Liver (tissue), 9 donors: ENCODE results near the gene STAT5B. TPM values are rescaled to one million over a fixed set of nuclear protein-coding genes. Genes with fewer than 3 reads are reported as not detected.

Source experiments
- DNase-seq: peaks from one replicate; pipeline ENCODE4 v3.0.0-alpha.2; 2017; ENCODE audit warnings: low spot score
- H3K27ac ChIP-seq, 2 donors: one replicate each; pipeline ENCODE4 v1.7.0; 2013; ENCODE audit warnings: inconsistent platforms in 2 of 2, low read length in 2 of 2, control low read depth in 1 of 2, low read depth in 1 of 2, mild to moderate bottlenecking in 1 of 2
- H3K27me3 ChIP-seq, 4 donors: one replicate each; pipeline versions ENCODE4 v1.6.1 to v1.7.0; 2013; ENCODE audit warnings: low read length in 3 of 4, inconsistent platforms in 1 of 4, mild to moderate bottlenecking in 1 of 4, moderate library complexity in 1 of 4; ENCODE audit not compliant: control insufficient read depth in 4 of 4, insufficient read depth in 4 of 4
- H3K36me3 ChIP-seq, 4 donors: one replicate each; pipeline versions ENCODE4 v1.6.1 to v1.7.0; 2013; ENCODE audit warnings: low read length in 3 of 4, mild to moderate bottlenecking in 3 of 4, low read depth in 1 of 4, moderate library complexity in 1 of 4; ENCODE audit not compliant: control insufficient read depth in 4 of 4, insufficient read depth in 3 of 4
- H3K4me1 ChIP-seq, 4 donors: one replicate each; pipeline versions ENCODE4 v1.6.1 to v1.7.0; 2013; ENCODE audit warnings: low read length in 3 of 4, mild to moderate bottlenecking in 3 of 4, moderate library complexity in 1 of 4; ENCODE audit not compliant: control insufficient read depth in 4 of 4, insufficient read depth in 4 of 4
- H3K4me3 ChIP-seq, 3 donors: one replicate each; pipeline versions ENCODE4 v1.6.1 to v1.7.0; 2013; ENCODE audit warnings: low read length in 3 of 3, control low read depth in 1 of 3, low read depth in 1 of 3, mild to moderate bottlenecking in 1 of 3
- H3K9ac ChIP-seq, 2 donors: one replicate each; pipeline ENCODE4 v1.7.0; 2013; ENCODE audit warnings: low read length in 2 of 2, mild to moderate bottlenecking in 2 of 2, moderate library complexity in 2 of 2, control low read depth in 1 of 2, low read depth in 1 of 2
- H3K9me3 ChIP-seq, 4 donors: one replicate each; pipeline versions ENCODE4 v1.6.1 to v1.7.0; 2013; ENCODE audit warnings: low read length in 3 of 4; ENCODE audit not compliant: control insufficient read depth in 4 of 4
- EGR1 ChIP-seq, 2 donors: IDR thresholded peaks; 2 replicates each; pipeline ENCODE4 v1.6.1; 2016 to 2018; ENCODE audit warnings: antibody characterized with exemption in 2 of 2, low read depth in 2 of 2
- GABPA ChIP-seq, 2 donors: IDR thresholded peaks in 1 of 2; conservative IDR thresholded peaks in 1 of 2; 2 replicates each; pipeline ENCODE4 v1.6.1; 2016; ENCODE audit warnings: antibody characterized with exemption in 2 of 2, mild to moderate bottlenecking in 1 of 2, moderate library complexity in 1 of 2
- JUND ChIP-seq, 2 donors: IDR thresholded peaks; 2 replicates each; pipeline ENCODE4 v1.6.1; 2016; ENCODE audit warnings: antibody characterized with exemption in 2 of 2
- NR2F2 ChIP-seq: IDR thresholded peaks from 2 replicates; pipeline ENCODE4 v1.6.1; 2016; ENCODE audit warnings: antibody characterized with exemption
- RXRA ChIP-seq, 2 donors: IDR thresholded peaks; 2 replicates each; pipeline ENCODE4 v1.6.1; 2017 to 2018; ENCODE audit warnings: antibody characterized with exemption in 2 of 2, mild to moderate bottlenecking in 1 of 2
- TAF1 ChIP-seq: conservative IDR thresholded peaks from 2 replicates; pipeline ENCODE4 v1.6.1; 2016; ENCODE audit warnings: antibody characterized with exemption, mild to moderate bottlenecking
- ZBTB33 ChIP-seq: IDR thresholded peaks from 2 replicates; pipeline ENCODE4 v1.6.1; 2016; ENCODE audit warnings: antibody characterized with exemption
- WGBS: extraction: QIAGEN DNeasy Blood & Tissue Kit; methylation state at CpG from one replicate; pipeline ENCODE4 v1.1.7; 2013; 5-methylcytosine and 5-hydroxymethylcytosine counted together
- polyA plus RNA-seq, 2 donors: library from polyadenylated mRNA; stranded (reverse) in 1 of 2; unstranded in 1 of 2; fragments of 200-250 nt in 1 of 2; fragments of >200 nt in 1 of 2; fragmentation: Nextera tagmentation in 1 of 2; extraction: Ambion mirVana in 1 of 2; gene quantifications; one replicate each; pipeline versions ENCODE4 v1.2.1 to v1.2.3, GENCODE V29; 2013 to 2015
- total RNA-seq, 2 donors: library from RNA; depleted of rRNA; stranded (reverse); fragments of >200 nt; gene quantifications; one replicate each; pipeline ENCODE4 v1.2.3, GENCODE V29; 2014
- TF ChIP-seq, protein P1 (sequence below): IDR thresholded peaks from 2 replicates; pipeline ENCODE4 v1.6.1; 2016; ENCODE audit warnings: antibody characterized with exemption
- TF ChIP-seq, protein P2 (sequence below): IDR thresholded peaks from 2 replicates; pipeline ENCODE4 v1.6.1; 2016; ENCODE audit warnings: antibody characterized with exemption
- TF ChIP-seq, protein P3 (sequence below): fragments of 150-350 bp; IDR thresholded peaks from 2 replicates; pipeline ENCODE4 v1.5.1; 2017; ENCODE audit warnings: improper control_type of control experiment, low read depth, low read length; ENCODE audit not compliant: missing input control
- donor health status: healthy.
- donor health status: healthy.
- donor health status: healthy.
- donor health status: healthy.
- donor health status: healthy.

STAT5B gene
- total and polyA plus RNA-seq, 4 donors, result 6.7 to 33.9 (median 21.6) TPM

DNA sequence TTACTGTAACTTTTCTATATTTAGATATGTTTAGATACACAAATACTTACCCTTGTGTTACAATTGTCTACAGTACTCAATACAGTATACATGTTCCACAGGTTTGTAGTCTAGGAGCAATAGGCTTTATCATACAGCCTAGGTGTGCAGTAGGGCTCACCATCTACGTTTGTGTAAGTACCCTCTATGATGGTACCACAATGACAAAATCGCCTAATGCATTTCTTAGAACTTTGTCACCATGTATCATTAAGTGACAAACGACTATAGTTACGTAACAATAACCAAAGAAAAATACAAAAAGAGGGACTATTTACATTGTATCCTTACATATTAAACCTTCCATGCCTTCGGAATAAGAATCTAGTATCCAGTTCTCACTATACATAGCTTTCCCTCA, 8.0 kb downstream of the STAT5B start (continued):
- TF ChIP-seq, protein P1, sequence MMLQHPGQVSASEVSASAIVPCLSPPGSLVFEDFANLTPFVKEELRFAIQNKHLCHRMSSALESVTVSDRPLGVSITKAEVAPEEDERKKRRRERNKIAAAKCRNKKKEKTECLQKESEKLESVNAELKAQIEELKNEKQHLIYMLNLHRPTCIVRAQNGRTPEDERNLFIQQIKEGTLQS, result no peak
- no peak for TF ChIP-seq JUND (IDR thresholded peaks at IDR 0.05)

DNA sequence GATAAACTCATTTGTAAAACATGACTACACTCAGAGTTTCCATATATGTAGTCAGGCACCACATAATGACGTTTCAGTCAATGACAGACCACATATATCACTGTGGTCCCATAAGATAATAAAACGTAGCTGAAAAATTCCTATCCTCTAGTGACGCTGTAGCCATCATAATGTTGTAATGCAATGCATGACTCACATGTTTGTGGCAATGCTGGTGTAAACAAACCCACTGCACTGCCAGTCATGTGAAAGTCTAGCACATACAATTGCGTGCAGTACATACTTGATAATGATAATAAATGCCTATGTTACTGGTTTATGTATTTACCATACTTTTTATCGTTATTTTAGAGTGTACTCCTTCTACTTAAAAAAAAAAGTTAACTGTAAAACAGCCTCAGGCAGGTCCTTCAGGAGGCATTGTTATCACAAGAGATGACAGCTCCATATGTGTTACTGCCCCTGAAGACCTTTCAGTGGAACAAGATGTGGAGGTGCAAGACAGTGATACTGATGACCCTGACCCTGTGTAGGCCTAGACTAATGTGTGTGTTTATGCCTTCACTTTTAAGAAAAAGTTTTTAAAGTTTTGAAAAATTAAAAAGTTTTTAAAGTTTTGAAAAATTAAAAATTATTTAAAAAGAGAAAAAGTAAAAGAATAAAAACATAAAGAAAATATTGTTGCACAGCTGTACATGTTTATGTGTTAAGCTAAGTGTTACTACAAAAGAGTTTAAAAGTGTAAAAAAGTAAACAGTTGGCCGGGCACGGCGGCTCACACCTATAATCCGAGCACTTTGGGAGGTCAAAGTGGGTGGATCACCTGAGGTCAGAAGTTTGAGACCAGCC, 9.0 kb downstream of the STAT5B start:
- H3K9ac ChIP-seq, result no peak overlapping the region
- peak overlapping the region; percentile 6 to 61 for H3K27ac ChIP-seq

DNA sequence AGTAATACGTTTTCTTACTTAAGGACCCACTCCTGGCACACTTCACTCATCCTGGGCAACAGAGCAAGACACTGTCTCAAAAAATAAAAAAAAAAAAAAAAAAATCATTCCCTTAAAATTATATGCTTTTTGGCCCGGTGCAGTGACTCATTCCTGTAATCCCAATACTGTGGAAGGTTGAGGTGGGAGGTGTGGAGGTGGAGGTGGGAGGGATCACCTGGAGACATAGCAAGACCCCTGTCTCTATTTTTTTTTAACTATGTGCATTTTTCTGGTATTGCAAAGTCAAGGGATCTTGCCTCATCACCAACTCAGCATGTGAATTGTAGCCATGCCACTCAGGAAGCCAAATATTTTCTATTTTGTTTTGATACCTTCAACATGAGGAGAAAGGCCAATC, 9.7 kb downstream of the STAT5B start:
- no peak for DNase-seq
- 95% methylated on average over 2 of the region's 2 CpGs for WGBS
- Histone ChIP-seq H3K9ac (no peak overlapping the region), H3K27ac (peak overlapping the region; percentile 6 to 61), H3K27me3 (no peaks in the 10 kb centered on the region), H3K4me3 (no peak overlapping the region), H3K4me1 (peaks cover 5 to 15% (median 7%) of the 10 kb centered on the region in 4 donors), H3K36me3 (no peaks in the 10 kb centered on the region), H3K9me3 (no peaks in the 10 kb centered on the region)
- TF ChIP-seq, protein P2, sequence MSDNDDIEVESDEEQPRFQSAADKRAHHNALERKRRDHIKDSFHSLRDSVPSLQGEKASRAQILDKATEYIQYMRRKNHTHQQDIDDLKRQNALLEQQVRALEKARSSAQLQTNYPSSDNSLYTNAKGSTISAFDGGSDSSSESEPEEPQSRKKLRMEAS, result no peak
- TF ChIP-seq NR2F2, result no peak
- no peak for TF ChIP-seq GABPA (IDR thresholded peaks at IDR 0.05 in 1 of 2, conservative IDR thresholded peaks at IDR 0.05 in 1 of 2)
- no peak for TF ChIP-seq ZBTB33
- TF ChIP-seq, protein P1, result no peak
- TF ChIP-seq EGR1 (IDR thresholded peaks at IDR 0.05; ENCODE audit: low read depth in 2 of 2), result no peak
- no peak for TF ChIP-seq RXRA (IDR thresholded peaks at IDR 0.05)
- TF ChIP-seq, protein P3, sequence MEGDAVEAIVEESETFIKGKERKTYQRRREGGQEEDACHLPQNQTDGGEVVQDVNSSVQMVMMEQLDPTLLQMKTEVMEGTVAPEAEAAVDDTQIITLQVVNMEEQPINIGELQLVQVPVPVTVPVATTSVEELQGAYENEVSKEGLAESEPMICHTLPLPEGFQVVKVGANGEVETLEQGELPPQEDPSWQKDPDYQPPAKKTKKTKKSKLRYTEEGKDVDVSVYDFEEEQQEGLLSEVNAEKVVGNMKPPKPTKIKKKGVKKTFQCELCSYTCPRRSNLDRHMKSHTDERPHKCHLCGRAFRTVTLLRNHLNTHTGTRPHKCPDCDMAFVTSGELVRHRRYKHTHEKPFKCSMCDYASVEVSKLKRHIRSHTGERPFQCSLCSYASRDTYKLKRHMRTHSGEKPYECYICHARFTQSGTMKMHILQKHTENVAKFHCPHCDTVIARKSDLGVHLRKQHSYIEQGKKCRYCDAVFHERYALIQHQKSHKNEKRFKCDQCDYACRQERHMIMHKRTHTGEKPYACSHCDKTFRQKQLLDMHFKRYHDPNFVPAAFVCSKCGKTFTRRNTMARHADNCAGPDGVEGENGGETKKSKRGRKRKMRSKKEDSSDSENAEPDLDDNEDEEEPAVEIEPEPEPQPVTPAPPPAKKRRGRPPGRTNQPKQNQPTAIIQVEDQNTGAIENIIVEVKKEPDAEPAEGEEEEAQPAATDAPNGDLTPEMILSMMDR, result no peak

More for the DNA sequence above, 9.0 kb downstream of the STAT5B start:
- no peak for TF ChIP-seq EGR1 (IDR thresholded peaks at IDR 0.05; ENCODE audit: low read depth in 2 of 2)
- TF ChIP-seq TAF1, result no peak
- TF ChIP-seq, protein P1, result peak; percentile 38
- TF ChIP-seq ZBTB33, result no peak
- TF ChIP-seq, protein P3, result no peak
- TF ChIP-seq RXRA (IDR thresholded peaks at IDR 0.05), result no peak
- peak; percentile 77 to 82 for TF ChIP-seq JUND (IDR thresholded peaks at IDR 0.05)
- H3K9me3 ChIP-seq, result no peaks in the 10 kb centered on the region
- no peaks in the 10 kb centered on the region for H3K36me3 ChIP-seq
- 54% methylated on average over 9 of the region's 9 CpGs for WGBS
- peaks cover 5 to 18% (median 7%) of the 10 kb centered on the region in 4 donors for H3K4me1 ChIP-seq
- no peak for DNase-seq
- H3K27me3 ChIP-seq, result no peaks in the 10 kb centered on the region
- no peak overlapping the region for H3K4me3 ChIP-seq
